Endothelial cell of umbilical vein (primary cell): ENCODE results near the gene ATRNL1. TPM values are rescaled to one million over a fixed set of nuclear protein-coding genes. Genes with fewer than 3 reads are reported as not detected.

Source experiments
- BruUV-seq: library from RNA; stranded (reverse); fragments of 400-500 nt; replicated peaks from 2 replicates; lab custom pipeline; 2021; lab: Mats Ljungman, UMichigan
- CTCF ChIA-PET: fragments of 300-600, 350-600 bp; sonication (Branson Sonifier 250); formaldehyde crosslinking; loops from one replicate; lab custom pipeline; 2021; ENCODE audit warnings: antibody characterized with exemption, inconsistent platforms; lab: Charles Lee
- POLR2A ChIA-PET: fragments of 300-600, 350-600 bp; sonication (Branson Sonifier 250); formaldehyde crosslinking; loops from one replicate; lab custom pipeline; 2021; ENCODE audit warnings: antibody characterized with exemption, inconsistent platforms; lab: Charles Lee
- DNase-seq: peaks from one replicate; pipeline ENCODE4 v3.0.0-alpha.2; 2011; ENCODE audit warnings: low read depth, low spot score
- FAIRE-seq: peaks from 2 replicates; lab custom pipeline; 2011; peaks lifted over from hg19 to GRCh38; lab: Jason Lieb, UNC
- H2AFZ ChIP-seq: 2 replicates; pipeline ENCODE4 v1.6.0; 2012; ENCODE audit warnings: low read depth, low read length, control low read depth, inconsistent platforms
- H3K27ac ChIP-seq: 2 replicates; pipeline ENCODE4 v1.5.1; 2011; ENCODE audit warnings: low read depth, mild to moderate bottlenecking, control low read depth, low read length, moderate library complexity; ENCODE audit not compliant: insufficient read depth
- H3K27me3 ChIP-seq, 2 experiments: 2 replicates each; pipeline versions ENCODE4 v1.6.0 to v1.6.1; 2011; ENCODE audit warnings: low read length in 2 of 2, mixed read lengths in 1 of 2; ENCODE audit not compliant: control insufficient read depth in 2 of 2, insufficient read depth in 2 of 2
- H3K36me3 ChIP-seq, 2 experiments: 2 replicates in 1 of 2; 3 replicates in 1 of 2; pipeline ENCODE4 v1.5.1; 2011; ENCODE audit warnings: low read length in 2 of 2, mild to moderate bottlenecking in 1 of 2, moderate library complexity in 1 of 2; ENCODE audit not compliant: control insufficient read depth in 2 of 2, insufficient read depth in 2 of 2; ENCODE audit errors: extremely low read depth in 1 of 2
- H3K4me1 ChIP-seq: 3 replicates; pipeline ENCODE4 v1.5.1; 2011; ENCODE audit warnings: mild to moderate bottlenecking, low read length; ENCODE audit not compliant: control insufficient read depth, insufficient read depth; ENCODE audit errors: extremely low read depth
- H3K4me2 ChIP-seq: 2 replicates; pipeline ENCODE4 v1.6.1; 2011; ENCODE audit warnings: low read length, control low read depth, mixed read lengths; ENCODE audit not compliant: insufficient read depth
- H3K4me3 ChIP-seq, 3 experiments: fragments of 200-600 bp in 1 of 3; sonication (generic), shearing (Covaris generic) in 1 of 3; replicated peaks in 1 of 3; 2 replicates each; pipeline ENCODE4 v1.5.1; 2011 to 2016; ENCODE audit warnings: control low read depth in 3 of 3, low read length in 3 of 3, mild to moderate bottlenecking in 2 of 3, inconsistent platforms in 1 of 3, low read depth in 1 of 3, moderate library complexity in 1 of 3; ENCODE audit not compliant: insufficient read depth in 1 of 3
- H3K79me2 ChIP-seq: 2 replicates; pipeline ENCODE4 v1.6.0; 2012; ENCODE audit warnings: low read length, inconsistent platforms; ENCODE audit not compliant: control insufficient read depth, insufficient read depth
- H3K9ac ChIP-seq: replicated peaks from 2 replicates; pipeline ENCODE3; 2011; ENCODE audit warnings: low read length, control low read depth; ENCODE audit not compliant: insufficient read depth; ENCODE audit errors: extremely low read depth
- H3K9me1 ChIP-seq: replicated peaks from 3 replicates; pipeline ENCODE4 v1.6.0; 2011; ENCODE audit warnings: mild to moderate bottlenecking, low read length; ENCODE audit not compliant: control insufficient read depth, insufficient read depth; ENCODE audit errors: extremely low read depth
- H3K9me3 ChIP-seq: replicated peaks from 2 replicates; pipeline ENCODE4 v1.5.1; 2012; ENCODE audit warnings: low read length, inconsistent platforms; ENCODE audit not compliant: control insufficient read depth, insufficient read depth
- H4K20me1 ChIP-seq: replicated peaks from 2 replicates; pipeline ENCODE3; 2011; ENCODE audit warnings: mild to moderate bottlenecking, low read length; ENCODE audit not compliant: control insufficient read depth, insufficient read depth; ENCODE audit errors: extremely low read depth
- CTCF ChIP-seq, 2 donors: IDR thresholded peaks; 1 replicate in 1 of 2; 2 replicates in 1 of 2; pipeline ENCODE4 v1.5.1; 2011; ENCODE audit warnings: low read length in 2 of 2, mild to moderate bottlenecking in 2 of 2, moderate library complexity in 2 of 2, control low read depth in 1 of 2, inconsistent platforms in 1 of 2, low read depth in 1 of 2; ENCODE audit not compliant: insufficient read depth in 1 of 2; ENCODE audit errors: extremely low read depth in 1 of 2
- EZH2 ChIP-seq: IDR thresholded peaks from 2 replicates; pipeline ENCODE4 v1.6.1; 2012; ENCODE audit warnings: borderline replicate concordance, low read depth, mild to moderate bottlenecking, moderate library complexity, low read length, inconsistent platforms; ENCODE audit not compliant: severe bottlenecking
- FOS ChIP-seq: IDR thresholded peaks from 2 replicates; pipeline ENCODE4 v1.6.1; 2011; ENCODE audit warnings: mild to moderate bottlenecking, low read length, moderate library complexity, borderline replicate concordance; ENCODE audit not compliant: insufficient read depth
- GATA2 ChIP-seq: IDR thresholded peaks from 2 replicates; pipeline ENCODE4 v1.7.0; 2011; ENCODE audit warnings: low read depth, mild to moderate bottlenecking, moderate library complexity, mixed read lengths, low read length; ENCODE audit not compliant: insufficient read length, insufficient read depth
- JUN ChIP-seq: IDR thresholded peaks from 2 replicates; pipeline ENCODE4 v1.6.1; 2011; ENCODE audit warnings: borderline replicate concordance, low read depth; ENCODE audit not compliant: insufficient read length, insufficient read depth
- MAX ChIP-seq: IDR thresholded peaks from 2 replicates; pipeline ENCODE4 v1.6.1; 2011; ENCODE audit not compliant: insufficient read depth, insufficient read length
- MYC ChIP-seq: IDR thresholded peaks from one replicate; pipeline ENCODE4 v1.6.1; 2011; ENCODE audit warnings: mild to moderate bottlenecking, low read depth, low read length
- POLR2A ChIP-seq: IDR thresholded peaks from 2 replicates; pipeline ENCODE4 v1.6.1; 2012; ENCODE audit warnings: low read depth, mild to moderate bottlenecking, control low read depth, low read length
- POLR2AphosphoS5 ChIP-seq: IDR thresholded peaks from 2 replicates; pipeline ENCODE4 v1.6.1; 2012; ENCODE audit warnings: low read depth, mild to moderate bottlenecking, control low read depth, low read length, moderate library complexity; ENCODE audit not compliant: insufficient read depth
- dilution Hi-C: fragments of 300-500 bp; cut with MboI; formaldehyde crosslinking; loops from one replicate; pipeline ENCODE4 v1.15.0; 2019; ENCODE audit warnings: low sequenced_read_pairs; ENCODE audit not compliant: extremely low pct_ligation_motif_present
- intact Hi-C: fragments of 100-400 bp; cut with micrococcal nuclease; formaldehyde crosslinking; loops from one replicate; pipeline ENCODE4 v1.10.0; 2022
- polyA plus RNA-seq, 4 experiments: library from polyadenylated mRNA; depleted of rRNA in 3 of 4; stranded (reverse) in 3 of 4; unstranded in 1 of 4; fragments of >200 nt; gene quantifications; 2 replicates each; pipeline versions ENCODE4 v1.2.1 to v1.2.3, GENCODE V29; 2011 to 2012; ENCODE audit warnings: missing spikeins in 1 of 4
- total RNA-seq: library from RNA; stranded (reverse); gene quantifications from 2 replicates; pipeline ENCODE4 v1.2.3, GENCODE V29; 2021

ATRNL1 gene
- total and polyA plus RNA-seq, 2 donors (not counting 3 experiments of a cell fraction or from before 2014, with no cell fraction given), result not detected

GRCh38 chr10:115674496-115674895, 581.3 kb downstream of the ATRNL1 start:
- no peaks in the 10 kb centered on the region for H3K79me2 ChIP-seq
- H3K9me3 ChIP-seq, result no peaks in the 10 kb centered on the region
- no peak for TF ChIP-seq FOS
- TF ChIP-seq POLR2A, result no peak
- TF ChIP-seq GATA2, result no peak
- TF ChIP-seq MYC, result no peak
- no peak for TF ChIP-seq MAX
- no peak for TF ChIP-seq JUN
- TF ChIP-seq CTCF (IDR thresholded peaks at IDR 0.05; ENCODE audit: extremely low read depth in 1 of 2, insufficient read depth in 1 of 2, low read depth in 1 of 2, low read length in 2 of 2), result no peak
- no peak for TF ChIP-seq POLR2AphosphoS5
- no peak for TF ChIP-seq EZH2
- ChIA-PET CTCF (no interaction called here), POLR2A (no interaction called here)
- H3K4me2 ChIP-seq, result no peak overlapping the region
- H3K4me1 ChIP-seq, result no peaks in the 10 kb centered on the region
- no peaks in the 10 kb centered on the region for H3K36me3 ChIP-seq
- H2AFZ ChIP-seq, result no peak overlapping the region
- H3K9me1 ChIP-seq, result no peaks in the 10 kb centered on the region
- dilution Hi-C loops (no loop called here), intact Hi-C loops (no loop called here)
- H3K27me3 ChIP-seq, result no peaks in the 10 kb centered on the region
- H3K4me3 ChIP-seq, result no peak overlapping the region
- FAIRE-seq (no peak), DNase-seq (no peak)
- no peak overlapping the region for H3K9ac ChIP-seq
- no peak overlapping the region for H3K27ac ChIP-seq
- no TSS peak for BruUV-seq
- no peaks in the 10 kb centered on the region for H4K20me1 ChIP-seq
